GM23338 (cell line): ENCODE results near the gene DCHS1.

Source experiments
- CREB1 ChIP-seq: fragments of 250-450 bp; sonication (Bioruptor Pico); IDR thresholded peaks from 2 replicates; pipeline ENCODE4 v1.5.0; 2020; ENCODE audit warnings: low read depth, mild to moderate bottlenecking, moderate library complexity
- CTCF ChIP-seq, 2 experiments: fragments of 200-600 bp in 1 of 2; sonication (generic) in 1 of 2; conservative IDR thresholded peaks; 2 replicates each; pipeline versions ENCODE4 v1.5.1 to v1.6.1; 2016 to 2017; ENCODE audit warnings: antibody characterized with exemption in 2 of 2, low read depth in 2 of 2, mild to moderate bottlenecking in 2 of 2, moderate library complexity in 1 of 2
- EZH2 ChIP-seq: fragments of 200-600 bp; sonication (generic); IDR thresholded peaks from one replicate; pipeline ENCODE4 v1.8.0; 2017; ENCODE audit warnings: antibody characterized with exemption, mild to moderate bottlenecking, low read depth; ENCODE audit not compliant: unreplicated experiment
- POLR2AphosphoS5 ChIP-seq: IDR thresholded peaks from 2 replicates; pipeline ENCODE4 v1.6.1; 2016; ENCODE audit warnings: antibody characterized with exemption, low read depth
- ZNF331 ChIP-seq: fragments of 250-450 bp; sonication (Bioruptor Pico); IDR thresholded peaks from 2 replicates; pipeline ENCODE4 v1.5.0; 2020; ENCODE audit warnings: low read depth, mild to moderate bottlenecking, moderate library complexity

- TF ChIP-seq POLR2AphosphoS5 (no peak), CTCF (conservative IDR thresholded peaks at IDR 0.05; ENCODE audit: low read depth in 2 of 2) (no peak), EZH2 (no peak), CREB1 (no peak), ZNF331 (no peak)
Measured at GRCh38 chr11:6686006-6686405, 30.4 kb upstream of the DCHS1 start.
